Vagina (tissue), 2 donors: ENCODE data around the gene TOP3A. TPM values are rescaled to one million over a fixed set of nuclear protein-coding genes. Genes with fewer than 3 reads are reported as not detected.
A peak's percentile ranks its signal among the peaks of the same experiment; 100 is the strongest.

Experiments
- DNase-seq, 2 donors: peaks; one replicate each; pipeline ENCODE4 v3.0.0-alpha.2; 2017; ENCODE audit errors: extremely low spot score in 2 of 2
- H3K27ac ChIP-seq: fragments of 200-600 bp; sonication (generic); one replicate; pipeline ENCODE4 v1.5.1; 2019
- H3K27me3 ChIP-seq: fragments of 200-600 bp; sonication (generic); one replicate; pipeline ENCODE4 v1.5.1; 2019
- H3K36me3 ChIP-seq, 2 donors: fragments of 200-600 bp; sonication (generic); one replicate each; pipeline ENCODE4 v1.5.1; 2017 to 2019
- H3K4me1 ChIP-seq: fragments of 200-600 bp; sonication (generic); one replicate; pipeline ENCODE4 v1.5.1; 2019
- H3K4me3 ChIP-seq, 2 donors: fragments of 200-600 bp; sonication (generic); 1 replicate in 1 of 2; 2 replicates in 1 of 2; pipeline ENCODE4 v1.5.1; 2016 to 2019
- H3K9me3 ChIP-seq: fragments of 200-600 bp; sonication (generic); one replicate; pipeline ENCODE4 v1.5.1; 2019
- POLR2A ChIP-seq, 2 donors: fragments of 450-650 bp; IDR thresholded peaks; one replicate each; pipeline ENCODE4 v1.6.1; 2017; ENCODE audit warnings: antibody characterized with exemption in 2 of 2, mild to moderate bottlenecking in 2 of 2, moderate library complexity in 2 of 2
- POLR2AphosphoS5 ChIP-seq, 2 donors: sonication (generic); formaldehyde crosslinking; IDR thresholded peaks; one replicate each; pipeline ENCODE4 v1.9.0; 2017; ENCODE audit warnings: antibody characterized with exemption in 2 of 2, mild to moderate bottlenecking in 2 of 2, low read depth in 1 of 2; ENCODE audit not compliant: insufficient read depth in 1 of 2
- intact Hi-C: fragments of 100-400 bp; cut with DNase I; formaldehyde crosslinking; loops from one replicate; pipeline ENCODE4 v1.15.1; 2023
- total RNA-seq: library from RNA; depleted of rRNA; stranded (reverse); fragments of >200 nt; gene quantifications from one replicate; pipeline ENCODE4 v1.2.3, GENCODE V29; 2016
- TF ChIP-seq, protein P1 (sequence below), 3 experiments: fragments of 450-650 bp in 2 of 3; fragments of 200-600 bp in 1 of 3; sonication (generic) in 1 of 3; IDR thresholded peaks; one replicate each; pipeline ENCODE4 v1.5.1; 2017 to 2019; ENCODE audit warnings: antibody characterized with exemption in 3 of 3, mild to moderate bottlenecking in 2 of 3, moderate library complexity in 2 of 3

TOP3A gene
- total RNA-seq, 1 donor from 2014 or later = 15.5 TPM

DNA sequence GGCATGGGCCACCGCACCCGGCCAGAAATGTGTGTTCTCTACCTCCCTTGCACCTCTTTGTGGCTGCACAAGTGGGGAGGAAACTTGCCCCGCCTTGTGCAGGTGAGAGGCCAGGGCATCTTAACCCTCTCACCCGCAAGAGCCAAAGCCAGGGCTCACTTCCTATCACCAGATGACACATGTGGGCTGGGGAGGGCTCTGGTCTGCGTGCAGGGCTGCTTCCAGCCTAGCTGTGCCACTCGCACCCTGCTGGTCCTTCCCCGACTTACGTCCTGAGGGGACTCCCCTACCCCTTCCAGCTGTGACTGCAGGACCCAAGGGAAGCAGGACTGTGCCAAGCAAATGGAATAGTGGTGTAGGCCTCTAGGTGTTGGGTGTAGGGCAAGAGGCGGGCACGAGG, 47.4 kb downstream of the TOP3A start:
- Histone ChIP-seq H3K9me3 (no peaks in the 10 kb centered on the region), H3K27ac (no peak overlapping the region), H3K36me3 (peaks cover 3 to 35% of the 10 kb centered on the region in 2 donors), H3K4me3 (no peak overlapping the region), H3K4me1 (peaks cover 6% of the 10 kb centered on the region), H3K27me3 (no peaks in the 10 kb centered on the region)
- no peak for DNase-seq
- no peak for TF ChIP-seq POLR2AphosphoS5 (IDR thresholded peaks at IDR 0.05; ENCODE audit: insufficient read depth in 1 of 2, low read depth in 1 of 2)
- TF ChIP-seq POLR2A (IDR thresholded peaks at IDR 0.05) = no peak
- TF ChIP-seq, protein P1, sequence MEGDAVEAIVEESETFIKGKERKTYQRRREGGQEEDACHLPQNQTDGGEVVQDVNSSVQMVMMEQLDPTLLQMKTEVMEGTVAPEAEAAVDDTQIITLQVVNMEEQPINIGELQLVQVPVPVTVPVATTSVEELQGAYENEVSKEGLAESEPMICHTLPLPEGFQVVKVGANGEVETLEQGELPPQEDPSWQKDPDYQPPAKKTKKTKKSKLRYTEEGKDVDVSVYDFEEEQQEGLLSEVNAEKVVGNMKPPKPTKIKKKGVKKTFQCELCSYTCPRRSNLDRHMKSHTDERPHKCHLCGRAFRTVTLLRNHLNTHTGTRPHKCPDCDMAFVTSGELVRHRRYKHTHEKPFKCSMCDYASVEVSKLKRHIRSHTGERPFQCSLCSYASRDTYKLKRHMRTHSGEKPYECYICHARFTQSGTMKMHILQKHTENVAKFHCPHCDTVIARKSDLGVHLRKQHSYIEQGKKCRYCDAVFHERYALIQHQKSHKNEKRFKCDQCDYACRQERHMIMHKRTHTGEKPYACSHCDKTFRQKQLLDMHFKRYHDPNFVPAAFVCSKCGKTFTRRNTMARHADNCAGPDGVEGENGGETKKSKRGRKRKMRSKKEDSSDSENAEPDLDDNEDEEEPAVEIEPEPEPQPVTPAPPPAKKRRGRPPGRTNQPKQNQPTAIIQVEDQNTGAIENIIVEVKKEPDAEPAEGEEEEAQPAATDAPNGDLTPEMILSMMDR (IDR thresholded peaks at IDR 0.05) = no peak
- intact Hi-C loops = no loop called here

- no peak for DNase-seq
- peaks cover 3 to 35% of the 10 kb centered on the region in 2 donors for H3K36me3 ChIP-seq
- TF ChIP-seq, protein P1 (IDR thresholded peaks at IDR 0.05) = no peak
- TF ChIP-seq POLR2A (IDR thresholded peaks at IDR 0.05) (no peak), POLR2AphosphoS5 (IDR thresholded peaks at IDR 0.05; ENCODE audit: insufficient read depth in 1 of 2, low read depth in 1 of 2) (no peak)
- no peaks in the 10 kb centered on the region for H3K9me3 ChIP-seq
- intact Hi-C loops = no loop called here
- H3K27ac ChIP-seq = no peak overlapping the region
- H3K27me3 ChIP-seq = no peaks in the 10 kb centered on the region
- peaks cover 33% of the 10 kb centered on the region for H3K4me1 ChIP-seq
- no peak overlapping the region for H3K4me3 ChIP-seq
These were observed 50.7 kb downstream of the TOP3A start for GRCh38 chr17:18263885-18264682.

DNA sequence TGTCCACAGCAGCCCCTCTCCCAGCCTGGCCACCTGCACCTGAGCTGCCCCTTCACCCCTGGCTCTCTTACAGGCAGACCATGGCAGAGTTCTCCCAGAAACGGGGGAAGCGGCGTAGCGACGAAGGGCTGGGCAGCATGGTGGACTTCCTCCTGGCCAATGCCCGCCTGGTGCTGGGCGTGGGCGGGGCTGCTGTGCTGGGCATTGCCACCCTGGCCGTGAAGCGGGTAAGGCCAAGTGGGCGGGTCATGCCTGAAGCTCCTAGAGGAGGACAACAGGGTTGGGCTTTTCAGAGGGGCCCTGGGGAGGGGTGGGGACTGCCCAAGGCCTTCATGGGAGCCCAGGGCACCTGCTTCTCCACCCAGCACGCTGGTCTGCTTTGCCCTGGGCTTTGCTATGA, 52.2 kb downstream of the TOP3A start:
- TF ChIP-seq POLR2AphosphoS5 (IDR thresholded peaks at IDR 0.05; ENCODE audit: insufficient read depth in 1 of 2, low read depth in 1 of 2) (no peak), POLR2A (IDR thresholded peaks at IDR 0.05) (no peak)
- TF ChIP-seq, protein P1 (IDR thresholded peaks at IDR 0.05) = no peak
- no peak for DNase-seq
- Histone ChIP-seq H3K4me1 (peaks cover 40% of the 10 kb centered on the region), H3K27ac (no peak overlapping the region), H3K27me3 (no peaks in the 10 kb centered on the region), H3K36me3 (peaks cover 3 to 35% of the 10 kb centered on the region in 2 donors), H3K9me3 (no peaks in the 10 kb centered on the region), H3K4me3 (no peak overlapping the region)
- intact Hi-C loops = no loop called here

- intact Hi-C loops = no loop called here
- Histone ChIP-seq H3K4me3 (peak overlapping the region in 1 of 2 donors; percentile 90), H3K4me1 (peaks cover 45% of the 10 kb centered on the region), H3K27ac (no peak overlapping the region), H3K9me3 (no peaks in the 10 kb centered on the region), H3K36me3 (peaks cover 3 to 35% of the 10 kb centered on the region in 2 donors), H3K27me3 (no peaks in the 10 kb centered on the region)
- DNase-seq = no peak
- TF ChIP-seq, protein P1 (IDR thresholded peaks at IDR 0.05) = no peak
- TF ChIP-seq POLR2A (IDR thresholded peaks at IDR 0.05) (no peak), POLR2AphosphoS5 (IDR thresholded peaks at IDR 0.05; ENCODE audit: insufficient read depth in 1 of 2, low read depth in 1 of 2) (no peak)
These were observed 52.7 kb downstream of the TOP3A start for GRCh38 chr17:18262111-18262510.

DNA sequence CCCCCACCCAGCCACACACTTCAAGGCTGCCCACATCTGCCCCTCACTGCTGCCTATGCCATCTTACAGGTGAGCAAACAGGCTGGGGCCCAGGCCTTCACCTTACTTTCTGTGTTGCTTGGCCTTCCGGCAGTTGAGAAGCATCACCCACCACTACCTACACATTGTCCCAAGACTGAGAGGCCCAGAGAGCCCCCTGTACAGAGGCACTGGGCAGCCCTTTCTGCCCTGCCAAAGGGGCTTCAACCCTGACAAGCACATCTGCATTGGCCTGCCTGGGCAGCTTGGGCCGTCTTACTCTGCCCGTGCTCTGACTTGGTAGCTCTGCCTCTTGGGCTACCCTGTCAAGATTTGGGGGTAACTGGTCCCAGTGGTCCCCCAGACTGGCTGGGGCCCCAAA, 53.1 kb downstream of the TOP3A start:
- Histone ChIP-seq H3K36me3 (peaks cover 3 to 39% of the 10 kb centered on the region in 2 donors), H3K27me3 (no peaks in the 10 kb centered on the region), H3K9me3 (no peaks in the 10 kb centered on the region), H3K27ac (peak overlapping the region; percentile 82), H3K4me3 (peak overlapping the region; percentile 82 to 90), H3K4me1 (peaks cover 50% of the 10 kb centered on the region)
- TF ChIP-seq POLR2AphosphoS5 (IDR thresholded peaks at IDR 0.05; ENCODE audit: insufficient read depth in 1 of 2, low read depth in 1 of 2) (no peak), POLR2A (IDR thresholded peaks at IDR 0.05) (no peak)
- TF ChIP-seq, protein P1 (IDR thresholded peaks at IDR 0.05) = no peak
- intact Hi-C loops = no loop called here
- no peak for DNase-seq
